K562 (cell line): ENCODE data around the gene PSMB11. TPM values are rescaled to one million over a fixed set of nuclear protein-coding genes. Genes with fewer than 3 reads are reported as not detected.

Source experiments
- ASH1L ChIP-seq: fragments of 450-650 bp; IDR thresholded peaks from 2 replicates; pipeline ENCODE4 v1.6.1; 2018; ENCODE audit warnings: borderline replicate concordance, mild to moderate bottlenecking, low read depth; ENCODE audit not compliant: partially characterized antibody
- BRD4 ChIP-seq: fragments of 200-600 bp; sonication (generic); IDR thresholded peaks from 2 replicates; pipeline ENCODE4 v1.6.1; 2017; ENCODE audit warnings: inconsistent platforms
- BRD9 ChIP-seq: fragments of 450-650 bp; IDR thresholded peaks from 2 replicates; pipeline ENCODE4 v1.6.1; 2018; ENCODE audit warnings: low read depth; ENCODE audit not compliant: partially characterized antibody
- CC2D1A ChIP-seq: fragments of 450-650 bp; IDR thresholded peaks from 2 replicates; pipeline ENCODE4 v1.6.1; 2017; ENCODE audit warnings: mild to moderate bottlenecking
- E2F5 ChIP-seq: sonication (generic); formaldehyde crosslinking; IDR thresholded peaks from 2 replicates; pipeline ENCODE4 v1.8.0; 2022; ENCODE audit warnings: mild to moderate bottlenecking, missing genetic modification reagents
- JUN ChIP-seq, 2 experiments: sonication (generic) in 1 of 2; formaldehyde crosslinking in 1 of 2; IDR thresholded peaks; 2 replicates each; pipeline versions ENCODE4 v1.6.1 to v1.8.0; 2012 to 2022; ENCODE audit warnings: borderline replicate concordance in 2 of 2, mild to moderate bottlenecking in 2 of 2, improper control_type of control experiment in 1 of 2, low read depth in 1 of 2, low read length in 1 of 2, missing genetic modification reagents in 1 of 2
- LCOR ChIP-seq: sonication (generic); formaldehyde crosslinking; IDR thresholded peaks from 2 replicates; pipeline ENCODE4 v1.8.0; 2022; ENCODE audit warnings: mild to moderate bottlenecking, missing genetic modification reagents
- MCM5 ChIP-seq: fragments of 450-650 bp; IDR thresholded peaks from 2 replicates; pipeline ENCODE4 v1.6.1; 2016; ENCODE audit warnings: low read depth
- NFIX ChIP-seq: fragments of 250-450 bp; sonication (Bioruptor Pico); IDR thresholded peaks from 2 replicates; pipeline ENCODE4 v1.4.0; 2020; ENCODE audit warnings: low read depth, mild to moderate bottlenecking, moderate library complexity
- NR1H2 ChIP-seq: sonication (generic); formaldehyde crosslinking; IDR thresholded peaks from 2 replicates; pipeline ENCODE4 v1.4.0; 2020; ENCODE audit warnings: mild to moderate bottlenecking, missing genetic modification reagents
- SAP30 ChIP-seq: fragments of 200-600 bp; sonication (generic); IDR thresholded peaks from 2 replicates; pipeline ENCODE4 v1.6.1; 2012; ENCODE audit warnings: borderline replicate concordance, low read depth, mild to moderate bottlenecking, moderate library complexity, low read length, control low read depth, inconsistent platforms; ENCODE audit not compliant: insufficient read depth, poor library complexity, severe bottlenecking
- SMAD2 ChIP-seq: fragments of 150-350 bp; IDR thresholded peaks from 2 replicates; pipeline ENCODE4 v1.6.1; 2014; ENCODE audit warnings: low read depth, mild to moderate bottlenecking, low read length
- ZC3H11A ChIP-seq: IDR thresholded peaks from 2 replicates; pipeline ENCODE4 v1.6.1; 2012; ENCODE audit warnings: low read depth, low read length, improper control_type of control experiment
- ZFP30 ChIP-seq: fragments of 250-450 bp; sonication (Bioruptor Pico); IDR thresholded peaks from 2 replicates; pipeline ENCODE4 v1.8.0; 2022; ENCODE audit warnings: moderate library complexity, mild to moderate bottlenecking, inconsistent platforms, borderline replicate concordance
- ZNF77 ChIP-seq: fragments of 250-450 bp; sonication (Bioruptor Pico); IDR thresholded peaks from 2 replicates; pipeline ENCODE4 v1.5.0; 2020
- polyA plus RNA-seq, 8 experiments: library from polyadenylated mRNA; depleted of rRNA in 4 of 8; stranded (reverse) in 5 of 8; unstranded in 3 of 8; fragments of >200 nt; fragmentation: Nextera tagmentation in 2 of 8; fragmentation: Illumina TruSeq in 1 of 8; extraction: Ambion mirVana in 2 of 8; extraction: Trizol in 1 of 8; gene quantifications; 2 replicates each; pipeline versions ENCODE4 v1.2.1 to v1.2.3, GENCODE V29; 2011 to 2014; ENCODE audit warnings: inconsistent platforms in 1 of 8, missing spikeins in 1 of 8
- total RNA-seq, 7 experiments: library from RNA; depleted of rRNA in 6 of 7; stranded (reverse); fragments of >200 nt in 6 of 7; fragmentation: Illumina TruSeq in 2 of 7; extraction: Trizol in 2 of 7; gene quantifications; 2 replicates each; pipeline versions ENCODE4 v1.2.1 to v1.2.3, GENCODE V29; 2011 to 2021; ENCODE audit warnings: low replicate concordance in 1 of 7
- TF ChIP-seq, protein P1 (sequence below): fragments of 450-650 bp; IDR thresholded peaks from 2 replicates; pipeline ENCODE4 v1.6.1; 2016; ENCODE audit warnings: low read depth

Gene PSMB11
- total and polyA plus RNA-seq, 9 of the 15 experiments (the other 6 are each of a cell fraction or from before 2014, with no cell fraction given), result not detected

- TF ChIP-seq, protein P1, sequence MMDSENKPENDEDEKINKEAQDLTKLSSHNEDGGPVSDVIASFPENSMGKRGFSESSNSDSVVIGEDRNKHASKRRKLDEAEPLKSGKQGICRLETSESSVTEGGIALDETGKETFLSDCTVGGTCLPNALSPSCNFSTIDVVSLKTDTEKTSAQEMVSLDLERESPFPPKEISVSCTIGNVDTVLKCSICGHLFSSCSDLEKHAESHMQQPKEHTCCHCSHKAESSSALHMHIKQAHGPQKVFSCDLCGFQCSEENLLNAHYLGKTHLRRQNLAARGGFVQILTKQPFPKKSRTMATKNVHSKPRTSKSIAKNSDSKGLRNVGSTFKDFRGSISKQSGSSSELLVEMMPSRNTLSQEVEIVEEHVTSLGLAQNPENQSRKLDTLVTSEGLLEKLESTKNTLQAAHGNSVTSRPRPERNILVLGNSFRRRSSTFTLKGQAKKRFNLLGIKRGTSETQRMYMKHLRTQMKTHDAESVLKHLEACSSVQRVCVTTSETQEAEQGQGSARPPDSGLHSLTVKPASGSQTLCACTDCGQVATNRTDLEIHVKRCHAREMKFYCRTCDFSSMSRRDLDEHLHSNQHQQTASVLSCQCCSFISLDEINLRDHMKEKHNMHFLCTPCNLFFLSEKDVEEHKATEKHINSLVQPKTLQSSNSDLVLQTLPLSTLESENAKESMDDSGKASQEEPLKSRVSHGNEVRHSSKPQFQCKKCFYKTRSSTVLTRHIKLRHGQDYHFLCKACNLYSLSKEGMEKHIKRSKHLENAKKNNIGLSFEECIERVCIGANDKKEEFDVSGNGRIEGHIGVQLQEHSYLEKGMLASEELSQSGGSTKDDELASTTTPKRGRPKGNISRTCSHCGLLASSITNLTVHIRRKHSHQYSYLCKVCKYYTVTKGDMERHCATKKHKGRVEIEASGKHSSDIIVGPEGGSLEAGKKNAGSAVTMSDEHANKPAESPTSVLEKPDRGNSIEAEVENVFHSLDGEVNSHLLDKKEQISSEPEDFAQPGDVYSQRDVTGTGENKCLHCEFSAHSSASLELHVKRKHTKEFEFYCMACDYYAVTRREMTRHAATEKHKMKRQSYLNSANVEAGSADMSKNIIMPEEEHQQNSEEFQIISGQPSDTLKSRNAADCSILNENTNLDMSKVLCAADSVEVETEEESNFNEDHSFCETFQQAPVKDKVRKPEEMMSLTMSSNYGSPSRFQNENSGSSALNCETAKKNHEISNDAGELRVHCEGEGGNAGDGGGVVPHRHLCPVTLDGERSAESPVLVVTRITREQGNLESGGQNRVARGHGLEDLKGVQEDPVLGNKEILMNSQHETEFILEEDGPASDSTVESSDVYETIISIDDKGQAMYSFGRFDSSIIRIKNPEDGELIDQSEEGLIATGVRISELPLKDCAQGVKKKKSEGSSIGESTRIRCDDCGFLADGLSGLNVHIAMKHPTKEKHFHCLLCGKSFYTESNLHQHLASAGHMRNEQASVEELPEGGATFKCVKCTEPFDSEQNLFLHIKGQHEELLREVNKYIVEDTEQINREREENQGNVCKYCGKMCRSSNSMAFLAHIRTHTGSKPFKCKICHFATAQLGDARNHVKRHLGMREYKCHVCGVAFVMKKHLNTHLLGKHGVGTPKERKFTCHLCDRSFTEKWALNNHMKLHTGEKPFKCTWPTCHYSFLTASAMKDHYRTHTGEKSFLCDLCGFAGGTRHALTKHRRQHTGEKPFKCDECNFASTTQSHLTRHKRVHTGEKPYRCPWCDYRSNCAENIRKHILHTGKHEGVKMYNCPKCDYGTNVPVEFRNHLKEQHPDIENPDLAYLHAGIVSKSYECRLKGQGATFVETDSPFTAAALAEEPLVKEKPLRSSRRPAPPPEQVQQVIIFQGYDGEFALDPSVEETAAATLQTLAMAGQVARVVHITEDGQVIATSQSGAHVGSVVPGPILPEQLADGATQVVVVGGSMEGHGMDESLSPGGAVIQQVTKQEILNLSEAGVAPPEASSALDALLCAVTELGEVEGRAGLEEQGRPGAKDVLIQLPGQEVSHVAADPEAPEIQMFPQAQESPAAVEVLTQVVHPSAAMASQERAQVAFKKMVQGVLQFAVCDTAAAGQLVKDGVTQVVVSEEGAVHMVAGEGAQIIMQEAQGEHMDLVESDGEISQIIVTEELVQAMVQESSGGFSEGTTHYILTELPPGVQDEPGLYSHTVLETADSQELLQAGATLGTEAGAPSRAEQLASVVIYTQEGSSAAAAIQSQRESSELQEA, result no peak
- TF ChIP-seq NR1H2 (CRISPR knock-in tag) (no peak), E2F5 (CRISPR knock-in tag) (0 out of 2 replicates have a peak, but pooled peaks have one; percentile 66), BRD4 (0 out of 2 replicates have a peak, but pooled peaks have one; percentile 9), SMAD2 (no peak), MCM5 (no peak), ASH1L (peak; percentile 91), BRD9 (no peak), SAP30 (peak; percentile 65), ZFP30 (CRISPR knock-in tag) (no peak), NFIX (no peak), ZC3H11A (no peak), JUN (IDR thresholded peaks at IDR 0.05; ENCODE audit: borderline replicate concordance, low read depth, low read length) (no peak), JUN (CRISPR knock-in tag; IDR thresholded peaks at IDR 0.05; ENCODE audit: borderline replicate concordance) (0 out of 2 replicates have a peak, but pooled peaks have one; percentile 80), LCOR (CRISPR knock-in tag) (peak; percentile 85; the same call in 1 of the 2 replicates), ZNF77 (CRISPR knock-in tag) (no peak), CC2D1A (0 out of 2 replicates have a peak, but pooled peaks have one; percentile 22)
Measured at GRCh38 chr14:23006544-23007419, 35.2 kb upstream of the PSMB11 start (continued).
